Ovary (tissue), 9 donors: ENCODE results near the gene CCDC97. TPM values are rescaled to one million over a fixed set of nuclear protein-coding genes. Genes with fewer than 3 reads are reported as not detected.

Experiments
- DNase-seq, 5 donors: peaks; one replicate each; pipeline ENCODE4 v3.0.0-alpha.2; 2019 to 2020
- H3K27ac ChIP-seq, 2 donors: fragments of 200-600 bp; one replicate each; pipeline versions ENCODE4 v1.5.1 to v1.8.0; 2019 to 2022
- H3K27me3 ChIP-seq: fragments of 200-600 bp; one replicate; pipeline ENCODE4 v1.8.0; 2022
- H3K36me3 ChIP-seq: fragments of 200-600 bp; sonication (generic); one replicate; pipeline ENCODE4 v1.5.1; 2019
- H3K4me1 ChIP-seq: one replicate; pipeline ENCODE4 v1.8.1; 2013; ENCODE audit warnings: mild to moderate bottlenecking, moderate library complexity; ENCODE audit not compliant: insufficient read depth
- H3K4me3 ChIP-seq: fragments of 200-600 bp; sonication (generic); one replicate; pipeline ENCODE4 v1.5.1; 2017
- H3K9me3 ChIP-seq, 2 donors: fragments of 200-600 bp in 1 of 2; sonication (generic) in 1 of 2; one replicate each; pipeline versions ENCODE4 v1.5.1 to v1.8.1; 2013 to 2019; ENCODE audit warnings: mild to moderate bottlenecking in 1 of 2, moderate library complexity in 1 of 2
- EP300 ChIP-seq: sonication (generic); formaldehyde crosslinking; IDR thresholded peaks from one replicate; pipeline ENCODE4 v1.6.1; 2017; ENCODE audit warnings: antibody characterized with exemption
- POLR2A ChIP-seq: fragments of 450-650 bp; IDR thresholded peaks from one replicate; pipeline ENCODE4 v1.6.1; 2017; ENCODE audit warnings: antibody characterized with exemption, mild to moderate bottlenecking, moderate library complexity
- WGBS, 3 donors: extraction: QIAGEN DNeasy Blood & Tissue Kit in 1 of 3; methylation state at CpG; one replicate each; pipeline versions ENCODE4 v1.1.5 to v1.1.7; 2013 to 2017; 5-methylcytosine and 5-hydroxymethylcytosine counted together
- intact Hi-C, 4 donors: fragments of 100-400 bp; cut with DNase I; formaldehyde crosslinking; loops; one replicate each; pipeline versions ENCODE4 v1.11.0 to v1.15.1; 2022 to 2023
- polyA plus RNA-seq, 2 donors: library from polyadenylated mRNA; stranded (reverse); fragments of 200-250 nt in 1 of 2; fragments of 350-450 nt in 1 of 2; fragmentation: Illumina TruSeq in 1 of 2; extraction: RNeasy Lipid Tissue Mini Kit (QIAGEN cat#74804) in 1 of 2; gene quantifications; one replicate each; pipeline ENCODE4 v1.2.3, GENCODE V29; 2013 to 2014
- total RNA-seq, 7 donors: library from RNA; depleted of rRNA in 2 of 7; stranded (reverse); fragments of >200 nt in 2 of 7; fragmentation: NEBNext Ultra II Directional in 3 of 7; extraction: Animal tissue kit (Norgen Biotek cat#: 25700) in 3 of 7; gene quantifications; one replicate each; pipeline versions ENCODE4 v1.1.0 to v1.2.4, GENCODE V29; 2016 to 2023
- TF ChIP-seq, protein P1 (sequence below), 3 donors: fragments of 450-650 bp in 2 of 3; fragments of 200-600 bp in 1 of 3; IDR thresholded peaks; one replicate each; pipeline versions ENCODE4 v1.5.1 to v1.8.0; 2016 to 2022; ENCODE audit warnings: antibody characterized with exemption in 3 of 3, mild to moderate bottlenecking in 1 of 3
- donor health status: DM: no; HTN: no; CAD: no; lungs with moderate emphysema.
- donor health status: DM: no; HTN: no; CAD: no.
- donor health status: Bipolar disorder and iron deficiency.
- donor health status: DM: yes; HTN: yes; CAD: no.
- donor health status: DM: no; HTN: no; CAD: no.
- donor health status: DM: yes; HTN: yes; CAD: no.

Gene CCDC97
- total and polyA plus RNA-seq, 9 donors: 12.8 to 46.1 (median 29.5) TPM

DNA sequence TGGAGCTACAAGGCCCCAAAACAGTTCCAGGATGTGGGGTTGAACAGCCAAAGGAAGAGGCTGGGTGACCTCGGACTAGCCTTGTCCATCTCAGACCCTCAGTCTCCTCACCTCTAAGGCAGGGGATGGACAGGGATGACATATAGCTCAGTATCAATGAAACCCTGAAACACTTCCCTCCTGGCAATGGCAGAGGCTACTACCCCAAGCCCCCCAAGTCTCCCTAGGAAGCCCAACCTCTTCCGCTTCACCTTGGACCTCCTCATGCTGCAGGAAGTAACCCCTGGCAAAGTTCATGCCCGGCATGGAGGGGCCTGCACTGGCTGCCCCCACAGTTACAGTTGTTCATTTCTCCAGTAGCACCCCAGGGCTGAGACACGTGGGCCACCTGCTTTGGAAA lies 10.6 kb downstream of the CCDC97 start:
- Histone ChIP-seq H3K36me3 (no peaks in the 10 kb centered on the region), H3K27ac (no peak overlapping the region), H3K27me3 (no peaks in the 10 kb centered on the region), H3K9me3 (no peaks in the 10 kb centered on the region), H3K4me1 (peaks cover 30% of the 10 kb centered on the region), H3K4me3 (no peak overlapping the region)
- no peak for DNase-seq
- no peak for TF ChIP-seq EP300
- TF ChIP-seq, protein P1, sequence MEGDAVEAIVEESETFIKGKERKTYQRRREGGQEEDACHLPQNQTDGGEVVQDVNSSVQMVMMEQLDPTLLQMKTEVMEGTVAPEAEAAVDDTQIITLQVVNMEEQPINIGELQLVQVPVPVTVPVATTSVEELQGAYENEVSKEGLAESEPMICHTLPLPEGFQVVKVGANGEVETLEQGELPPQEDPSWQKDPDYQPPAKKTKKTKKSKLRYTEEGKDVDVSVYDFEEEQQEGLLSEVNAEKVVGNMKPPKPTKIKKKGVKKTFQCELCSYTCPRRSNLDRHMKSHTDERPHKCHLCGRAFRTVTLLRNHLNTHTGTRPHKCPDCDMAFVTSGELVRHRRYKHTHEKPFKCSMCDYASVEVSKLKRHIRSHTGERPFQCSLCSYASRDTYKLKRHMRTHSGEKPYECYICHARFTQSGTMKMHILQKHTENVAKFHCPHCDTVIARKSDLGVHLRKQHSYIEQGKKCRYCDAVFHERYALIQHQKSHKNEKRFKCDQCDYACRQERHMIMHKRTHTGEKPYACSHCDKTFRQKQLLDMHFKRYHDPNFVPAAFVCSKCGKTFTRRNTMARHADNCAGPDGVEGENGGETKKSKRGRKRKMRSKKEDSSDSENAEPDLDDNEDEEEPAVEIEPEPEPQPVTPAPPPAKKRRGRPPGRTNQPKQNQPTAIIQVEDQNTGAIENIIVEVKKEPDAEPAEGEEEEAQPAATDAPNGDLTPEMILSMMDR (IDR thresholded peaks at IDR 0.05): no peak
- TF ChIP-seq POLR2A: no peak
- intact Hi-C loops: loop anchor here in 1 of 4 donors (10.0 kb wide), 1 partner anchor 114 kb away; the partner anchor contains the start of gene DMAC2
- 83 to 89% (median 87%) methylated on average over 4 of the region's 4 CpGs for WGBS, 3 donors

DNA sequence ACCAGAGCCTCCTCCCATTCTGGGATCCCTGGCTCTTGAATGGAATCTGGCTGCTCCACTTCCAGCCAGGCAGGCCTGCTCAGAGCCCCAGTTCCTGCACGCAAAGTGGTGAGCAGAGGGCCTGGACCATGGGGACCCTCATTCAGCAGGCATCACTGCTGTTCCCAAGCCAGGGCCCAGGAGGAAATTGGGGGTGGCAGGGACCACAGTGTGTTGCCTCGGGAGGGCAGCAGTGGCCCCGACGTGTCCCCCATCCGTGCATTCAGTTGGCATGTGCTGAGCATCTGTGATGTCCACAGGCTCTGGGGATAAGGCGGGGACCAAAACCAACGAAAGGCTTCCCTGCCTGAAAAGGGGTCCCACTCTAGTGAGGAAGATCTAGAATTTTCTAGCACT lies 11.2 kb downstream of the CCDC97 start:
- H3K4me3 ChIP-seq: no peak overlapping the region
- H3K9me3 ChIP-seq: no peaks in the 10 kb centered on the region
- H3K4me1 ChIP-seq: peaks cover 34% of the 10 kb centered on the region
- WGBS, 3 donors: 68 to 89% (median 85%) methylated on average over 7 of the region's 7 CpGs
- intact Hi-C loops: loop anchor here in 1 of 4 donors (10.0 kb wide), 1 partner anchor 114 kb away; the partner anchor contains the start of gene DMAC2
- H3K27ac ChIP-seq: no peak overlapping the region
- DNase-seq: no peak
- no peaks in the 10 kb centered on the region for H3K27me3 ChIP-seq
- no peak for TF ChIP-seq POLR2A
- TF ChIP-seq, protein P1 (IDR thresholded peaks at IDR 0.05): no peak
- no peak for TF ChIP-seq EP300
- H3K36me3 ChIP-seq: no peaks in the 10 kb centered on the region

DNA sequence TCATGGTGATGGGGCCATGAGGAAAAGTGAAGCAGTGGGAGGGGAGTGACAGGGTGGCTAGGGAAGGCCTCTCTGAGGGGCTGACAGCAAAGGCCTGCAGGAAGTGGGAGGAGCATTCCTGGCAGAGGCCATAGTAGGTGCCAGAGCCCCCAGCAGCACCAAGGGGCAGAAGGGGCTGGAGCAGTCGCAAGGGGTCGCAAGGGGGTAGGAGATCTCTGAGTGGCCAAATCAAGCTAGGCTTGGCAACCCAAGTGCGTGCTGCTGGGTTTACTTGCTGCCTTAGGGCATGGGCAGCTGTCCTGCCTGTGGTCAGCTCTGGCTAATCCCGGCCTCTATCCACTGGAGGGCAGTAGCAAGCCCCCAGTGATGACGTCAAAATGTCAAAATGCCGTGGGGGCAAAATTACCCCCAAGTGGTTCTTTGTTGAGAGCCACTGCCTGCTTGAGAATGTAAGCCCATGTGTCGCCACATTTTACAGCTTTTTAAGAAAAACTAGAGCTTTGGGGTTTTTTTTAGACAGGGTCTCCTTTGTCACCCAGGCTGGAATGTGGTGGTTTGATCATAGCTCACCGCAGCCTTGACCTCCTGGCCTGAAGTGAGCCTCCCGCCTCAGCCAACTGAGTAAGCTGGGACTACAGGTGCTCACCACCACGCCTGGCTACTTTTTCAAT lies 11.8 kb downstream of the CCDC97 start:
- peaks cover 36% of the 10 kb centered on the region for H3K4me1 ChIP-seq
- intact Hi-C loops: loop anchor here in 1 of 4 donors (10.0 kb wide), 1 partner anchor 113 kb away; the partner anchor contains the start of gene DMAC2
- 44 to 52% (median 48%) methylated on average over 10 of the region's 10 CpGs for WGBS, 3 donors
- TF ChIP-seq, protein P1 (IDR thresholded peaks at IDR 0.05): peak in 2 of 3 donors; percentile 31 to 67
- TF ChIP-seq POLR2A: no peak
- no peak overlapping the region for H3K4me3 ChIP-seq
- H3K9me3 ChIP-seq: no peaks in the 10 kb centered on the region
- H3K27ac ChIP-seq: peak overlapping the region; percentile 63 to 93
- no peaks in the 10 kb centered on the region for H3K27me3 ChIP-seq
- H3K36me3 ChIP-seq: no peaks in the 10 kb centered on the region
- peak; percentile 49 to 72 (median 60) for DNase-seq

DNA sequence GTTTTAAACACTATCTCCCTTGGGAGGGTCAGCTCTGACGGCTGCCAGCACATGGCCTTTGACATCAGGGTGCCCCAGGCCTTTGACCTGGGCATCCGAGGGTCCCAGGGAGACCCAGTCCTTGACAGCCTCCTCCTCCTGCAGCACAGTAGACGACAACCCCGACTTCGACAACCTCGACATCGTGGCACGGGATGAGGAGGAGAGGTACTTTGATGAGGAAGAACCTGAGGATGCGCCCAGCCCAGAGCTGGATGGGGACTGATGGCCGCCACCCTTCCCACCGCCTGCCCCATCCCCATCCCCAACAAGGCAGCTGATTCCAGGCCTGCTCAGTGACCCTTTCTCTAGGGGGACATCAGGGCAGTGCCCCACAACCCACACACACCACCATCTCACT lies 12.5 kb downstream of the CCDC97 start:
- peak in 2 of 5 donors; percentile 42 to 58 for DNase-seq
- WGBS, 3 donors: 76 to 81% (median 76%) methylated on average over 11 of the region's 11 CpGs
- Histone ChIP-seq H3K27ac (peak overlapping the region; percentile 83 to 93), H3K4me1 (peaks cover 36% of the 10 kb centered on the region), H3K27me3 (no peaks in the 10 kb centered on the region), H3K4me3 (no peak overlapping the region), H3K36me3 (no peaks in the 10 kb centered on the region), H3K9me3 (no peaks in the 10 kb centered on the region)
- TF ChIP-seq, protein P1 (IDR thresholded peaks at IDR 0.05): no peak
- no peak for TF ChIP-seq POLR2A
- no peak for TF ChIP-seq EP300
- intact Hi-C loops: loop anchor here in 1 of 4 donors (10.0 kb wide), 1 partner anchor 112 kb away; the partner anchor contains the start of gene DMAC2
